A549 treated with RU486 at 1 μM for 4 hours (cell line): ENCODE data around the gene DRD3. TPM values are rescaled to one million over a fixed set of nuclear protein-coding genes. Genes with fewer than 3 reads are reported as not detected.

Source experiments
- total RNA-seq: library from RNA; stranded (reverse); fragments of 200-300 nt; extraction: Qiagen RNA extraction; gene quantifications from 5 replicates; pipeline ENCODE4 v1.2.3, GENCODE V29; 2022; ENCODE audit warnings: low read depth

Gene DRD3
- total RNA-seq: not detected in 5 replicates

GRCh38 chr3:114178770-114179368 lies at the start of gene DRD3:
DRD3 (minus strand) TSS chr3:114179052; CDS start chr3:114171992, 7,060 bp downstream.

Other genes starting within 250 kb of the DRD3 start
- gene ZDHHC23, start 231.0 kb downstream of the DRD3 start, total RNA-seq: 2.6 to 4.1 TPM (median 3.3 TPM) in 5 replicates
- gene CCDC191, start 122.5 kb downstream of the DRD3 start, total RNA-seq: 1.5 to 1.9 TPM (median 1.7 TPM) in 5 replicates
- 19.9 to 28.4 TPM (median 26.3 TPM) in 5 replicates for gene QTRT2, start 122.3 kb downstream of the DRD3 start, total RNA-seq
- not detected in 5 replicates for gene ZNF80, start 58.5 kb upstream of the DRD3 start, total RNA-seq
- not detected in 5 replicates for gene TIGIT, start 115.0 kb upstream of the DRD3 start, total RNA-seq